NCI-H345 treated with DMSO at 0.1 percent for 48 hours (cell line): ENCODE data around the gene RNFT2.
"Not testable (repeated sequence)": the region's sequence is repeated elsewhere in the genome, so short reads cannot be mapped to it uniquely, and the experiment has no call there.

Experiments
- DNase-seq: peaks from one replicate; lab custom pipeline; 2025; ENCODE audit not compliant: unreplicated experiment; lab: John Stamatoyannopoulos, UW

RNFT2 gene

GRCh38 chr12:116742787-116743186, 4.7 kb downstream of the RNFT2 start:
- not testable (repeated sequence) for DNase-seq

DNA sequence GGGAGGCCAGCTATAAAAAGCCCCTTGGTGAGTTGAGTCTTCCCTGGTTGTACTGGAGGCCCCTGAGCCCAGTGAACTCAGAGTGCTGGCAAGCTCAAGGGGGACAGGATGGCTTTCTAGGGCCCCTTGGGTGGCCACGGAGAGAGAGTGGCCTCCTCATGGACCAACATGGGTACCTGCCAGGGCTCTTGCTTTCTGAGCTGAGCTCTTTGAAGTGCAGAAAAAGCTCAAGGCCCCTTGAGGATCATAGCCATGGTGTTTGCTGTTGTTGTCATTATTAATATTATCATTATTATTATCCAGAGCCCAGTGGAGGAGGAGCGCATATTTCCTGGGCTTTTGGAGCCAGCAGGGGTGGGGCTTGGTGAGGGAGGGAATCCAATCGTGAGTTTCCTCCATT, 6.7 kb downstream of the RNFT2 start:
- no peak for DNase-seq

GRCh38 chr12:116745554-116745953, 7.4 kb downstream of the RNFT2 start:
- no peak for DNase-seq

- DNase-seq, result no peak
Observed at GRCh38 chr12:116749884-116750283, 11.8 kb downstream of the RNFT2 start.

GRCh38 chr12:116750298-116750697, 12.2 kb downstream of the RNFT2 start:
- DNase-seq, result no peak

GRCh38 chr12:116754097-116754496, 16.0 kb downstream of the RNFT2 start:
- DNase-seq, result not testable (repeated sequence)

DNA sequence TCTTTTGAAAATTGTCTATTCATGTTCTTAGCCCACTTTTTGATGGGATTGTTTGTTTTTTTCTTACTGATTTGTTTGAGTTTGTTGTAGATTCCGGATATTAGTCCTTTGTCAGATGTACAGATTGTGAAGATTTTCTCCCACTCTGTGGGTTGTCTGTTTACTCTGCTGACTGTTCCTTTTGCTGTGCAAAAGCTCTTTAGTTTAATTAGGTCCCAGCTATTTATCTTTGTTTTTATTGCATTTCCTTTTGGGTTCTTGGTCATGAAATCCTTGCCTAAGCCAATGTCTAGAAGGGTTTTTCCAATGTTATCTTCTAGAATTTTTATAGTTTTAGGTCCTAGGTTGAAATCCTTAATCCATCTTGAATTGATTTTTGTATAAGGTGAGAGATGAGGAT, 16.7 kb downstream of the RNFT2 start:
- not testable (repeated sequence) for DNase-seq

GRCh38 chr12:116759783-116760621, 21.9 kb downstream of the RNFT2 start:
- no peak for DNase-seq

- DNase-seq, result no peak
Observed at GRCh38 chr12:116760622-116761020, 22.5 kb downstream of the RNFT2 start.

GRCh38 chr12:116761499-116761898, 23.4 kb downstream of the RNFT2 start:
- DNase-seq, result no peak

DNA sequence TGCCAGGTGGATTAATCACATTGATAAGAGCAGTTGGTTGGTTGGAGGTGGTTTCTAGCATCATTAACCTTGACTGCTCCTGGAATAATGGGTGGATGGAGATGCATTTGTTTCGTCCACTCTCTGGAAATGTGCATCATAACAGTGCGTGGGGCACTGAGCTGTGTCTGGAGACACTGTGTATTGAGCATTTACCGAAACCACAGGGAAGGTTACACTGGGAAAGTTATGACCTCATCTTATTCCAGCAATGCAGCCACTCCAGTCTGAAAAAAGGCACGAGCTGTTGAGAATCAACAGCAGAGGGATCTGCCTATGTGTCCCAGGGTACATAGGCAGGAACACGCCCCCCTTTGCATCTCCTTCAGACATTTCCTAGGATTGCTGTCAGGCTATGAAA, 27.2 kb downstream of the RNFT2 start:
- DNase-seq, result no peak

DNA sequence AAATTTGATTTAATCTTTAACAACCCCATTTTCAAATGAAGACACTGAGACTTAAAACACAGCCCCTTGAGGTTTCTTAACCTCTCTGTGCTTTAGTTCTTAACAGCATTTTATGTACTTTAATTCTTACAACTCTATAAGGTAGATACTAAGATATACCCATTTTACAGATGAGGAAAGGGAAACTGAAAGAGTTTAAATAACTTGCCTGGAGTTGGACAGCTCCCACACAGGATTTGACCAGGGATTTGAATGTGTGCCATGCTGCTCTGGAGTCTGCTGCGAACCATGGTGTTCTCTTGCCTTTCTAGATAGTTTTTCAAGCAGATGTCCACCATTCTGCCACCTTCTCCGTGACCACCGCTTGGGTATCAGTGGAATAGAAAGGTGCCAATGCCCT, 28.2 kb downstream of the RNFT2 start:
- DNase-seq, result no peak

DNA sequence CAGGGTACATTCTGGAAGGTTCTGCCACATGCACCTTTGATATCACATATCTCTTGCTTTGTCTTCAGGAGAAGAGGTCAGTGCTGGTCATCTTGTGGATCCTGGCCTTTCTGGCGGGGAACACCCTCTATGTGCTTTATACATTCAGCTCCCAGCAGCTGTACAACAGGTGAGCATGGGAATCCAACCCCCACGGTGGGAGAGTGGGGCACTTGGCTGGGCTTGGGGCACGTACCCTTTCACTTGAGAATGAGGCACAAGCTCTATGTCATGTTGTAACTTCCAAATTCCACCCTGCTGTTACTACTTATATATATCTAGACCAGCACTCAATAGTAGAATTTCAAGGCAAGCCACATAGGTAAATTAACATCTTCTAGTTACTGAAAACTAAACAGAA, 28.6 kb downstream of the RNFT2 start:
- no peak for DNase-seq

DNA sequence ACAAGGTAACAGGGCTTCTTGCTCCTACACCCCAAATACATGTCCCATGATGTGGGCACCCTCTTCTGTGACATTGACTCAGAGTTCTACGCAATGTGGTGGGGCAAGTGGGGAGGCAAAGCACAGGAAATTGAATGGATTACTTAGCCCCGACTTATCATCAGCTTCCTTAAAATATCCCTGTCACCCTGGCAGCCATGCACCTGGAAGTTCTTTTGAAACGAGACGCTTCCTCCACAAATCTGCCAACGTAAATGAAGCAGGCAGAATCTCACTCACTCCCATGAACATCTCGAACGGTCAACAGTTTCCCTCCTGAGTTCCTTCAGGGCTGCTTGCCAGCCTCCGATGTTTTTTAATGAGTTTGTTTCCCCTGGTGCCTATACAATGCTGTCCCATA, 33.5 kb downstream of the RNFT2 start:
- no peak for DNase-seq

GRCh38 chr12:116773276-116773731, 35.2 kb downstream of the RNFT2 start:
- DNase-seq, result no peak

- no peak for DNase-seq
Observed at GRCh38 chr12:116774020-116774419, 35.9 kb downstream of the RNFT2 start.

DNA sequence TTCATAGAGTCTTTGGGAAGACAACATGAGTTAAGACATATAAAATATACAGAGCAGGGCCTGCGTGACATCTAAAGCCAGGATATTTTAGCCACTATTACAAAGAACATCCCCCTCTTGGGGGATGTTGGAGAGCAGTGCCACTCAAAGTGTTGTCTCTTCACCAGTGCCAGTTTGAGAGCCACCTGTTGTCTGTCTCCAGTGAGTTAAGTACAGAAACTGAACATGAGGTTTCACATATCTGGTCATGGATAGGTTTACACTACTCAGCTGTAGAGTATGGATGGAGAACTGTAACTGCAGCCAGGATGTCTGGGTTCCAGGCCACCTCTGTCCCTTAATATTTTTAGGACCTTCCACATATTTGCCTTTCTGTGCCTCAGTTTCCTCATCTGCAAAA, 39.1 kb downstream of the RNFT2 start:
- no peak for DNase-seq

DNA sequence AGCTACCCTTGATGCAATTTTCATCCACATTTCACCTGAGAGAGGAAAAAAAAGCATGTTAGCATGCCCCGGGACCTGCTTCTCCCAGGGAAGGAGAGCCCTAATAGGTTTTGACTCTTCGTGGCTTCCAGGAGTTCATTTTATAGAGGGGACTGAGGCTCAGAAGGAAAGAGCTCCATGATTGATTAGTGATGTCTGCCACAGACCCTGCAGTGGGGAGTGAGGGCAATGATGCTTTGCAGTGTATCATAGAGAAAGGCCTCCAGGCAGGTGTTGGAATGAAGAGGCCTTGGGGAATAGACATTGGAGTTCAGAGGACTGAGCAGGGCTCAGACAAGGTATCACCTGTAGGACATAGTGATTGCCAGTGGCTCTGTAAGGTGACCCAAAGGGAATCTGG, 41.5 kb downstream of the RNFT2 start:
- no peak for DNase-seq

GRCh38 chr12:116780942-116781341, 42.8 kb downstream of the RNFT2 start:
- DNase-seq, result no peak

DNA sequence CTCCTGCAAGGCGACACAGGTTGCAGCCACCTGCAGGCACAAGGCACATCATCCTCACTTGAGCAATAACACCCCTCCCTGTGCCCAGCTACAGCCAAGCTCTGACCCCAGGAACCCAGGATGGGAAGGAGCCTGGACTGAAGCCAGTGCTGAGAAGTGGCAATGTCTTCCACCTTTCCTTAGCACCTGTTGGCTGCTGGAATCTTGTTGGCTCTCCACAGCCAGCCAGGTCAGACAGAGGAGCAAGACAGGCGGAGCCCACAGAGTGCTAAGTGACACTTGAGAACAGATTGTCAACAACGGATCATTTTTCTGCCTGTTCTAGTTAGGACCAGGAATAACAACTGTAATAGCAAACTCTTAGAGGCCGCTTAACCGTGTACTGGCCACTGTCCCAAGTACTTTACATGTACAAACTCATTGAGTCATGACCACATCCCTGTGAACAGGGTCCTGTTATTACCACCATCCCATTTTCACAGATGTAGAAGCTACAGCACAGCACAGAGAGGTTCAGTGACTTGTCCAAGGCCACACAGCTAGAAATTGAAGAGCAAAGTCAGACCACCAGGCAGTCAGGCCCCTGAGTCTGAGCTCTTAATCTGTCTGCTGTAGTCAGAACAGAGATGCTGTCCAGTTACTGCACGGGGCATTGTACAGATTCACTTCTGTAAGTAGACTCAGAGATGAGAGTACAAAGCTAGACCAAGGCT, 45.6 kb downstream of the RNFT2 start:
- DNase-seq, result no peak

- DNase-seq, result no peak
Observed at GRCh38 chr12:116784238-116784612, 46.1 kb downstream of the RNFT2 start.

DNA sequence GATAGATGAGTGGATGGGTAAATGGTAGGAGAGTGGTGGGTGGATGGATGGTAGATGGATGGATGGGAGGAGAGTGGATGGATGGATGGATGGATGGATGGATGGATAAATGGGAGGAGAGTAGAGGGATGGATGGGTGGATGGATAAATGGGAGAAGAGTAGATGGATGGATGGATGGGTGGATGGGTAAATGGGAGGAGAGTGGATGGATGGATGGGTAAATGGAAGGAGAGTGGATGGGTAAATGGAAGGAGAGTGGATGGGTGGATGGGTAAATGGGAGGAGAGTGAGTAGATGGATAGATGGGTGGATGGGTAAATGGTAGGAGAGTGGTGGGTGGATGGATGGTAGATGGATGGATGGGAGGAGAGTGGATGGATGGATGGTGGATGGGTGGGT, 51.4 kb downstream of the RNFT2 start:
- DNase-seq, result not testable (repeated sequence)
